ENCODE data around the gene SENP3.
A peak's percentile ranks its signal among the peaks of the same experiment; 100 is the strongest.

- TF ChIP-seq CTCF (conservative IDR thresholded peaks at IDR 0.05; ENCODE audit: low read depth, low read length) (no peak), CEBPB (IDR thresholded peaks at IDR 0.05; ENCODE audit: low read depth, low read length) (no peak), POLR2A (IDR thresholded peaks at IDR 0.05; ENCODE audit: low read depth, low read length) (0 out of 2 replicates have a peak, but pooled peaks have one; percentile 30), NFE2L2 (IDR thresholded peaks at IDR 0.05; ENCODE audit: low read depth, low read length) (no peak)
Observed at GRCh38 chr17:7575481-7575883, 13.8 kb downstream of the SENP3 start.

All from IMR-90 (cell line).